ENCODE results near the gene SLC37A1.

The SLC37A1 gene

DNA sequence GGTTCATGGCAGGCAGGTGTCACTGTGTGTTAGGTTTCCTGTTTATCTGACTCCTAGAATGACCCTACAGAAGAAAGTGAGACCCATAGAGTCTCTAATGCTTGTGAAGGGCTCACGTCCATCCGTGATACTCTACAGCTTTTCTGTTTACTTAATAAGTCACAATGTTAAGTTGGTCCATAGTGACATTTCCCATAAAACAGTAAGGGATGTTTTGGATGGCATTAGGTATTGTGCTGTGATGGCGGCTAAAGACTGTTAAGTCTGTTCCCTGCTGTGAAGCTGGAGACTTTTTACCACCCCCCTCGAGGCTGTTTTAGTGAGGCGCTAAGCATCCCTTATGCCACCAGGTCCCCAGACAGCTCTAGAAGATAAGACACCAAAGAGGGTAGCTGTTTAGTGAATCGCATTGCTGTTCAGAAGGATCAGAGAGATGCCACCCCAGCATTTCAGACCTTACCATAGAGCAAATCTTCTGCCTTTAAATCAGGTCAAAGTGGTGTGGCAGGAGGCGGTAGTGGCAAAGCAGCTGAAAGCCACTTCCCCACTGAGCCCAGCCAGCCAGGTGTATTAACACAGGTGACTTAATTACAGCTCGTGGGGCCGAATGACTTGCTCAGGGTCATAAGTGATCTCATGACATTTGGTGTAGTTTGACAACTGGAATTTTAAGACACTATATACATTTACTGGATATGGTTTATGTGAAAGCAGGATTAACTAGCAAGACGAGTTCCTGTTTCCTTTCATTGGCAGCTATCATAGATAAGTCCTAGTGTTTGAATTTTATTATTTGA lies 25.0 kb downstream of the SLC37A1 start:
- H3K4me3 ChIP-seq (ENCODE audit: low read depth, low read length) = no peak overlapping the region
- no peak for DNase-seq (ENCODE audit: low read depth)

DNA sequence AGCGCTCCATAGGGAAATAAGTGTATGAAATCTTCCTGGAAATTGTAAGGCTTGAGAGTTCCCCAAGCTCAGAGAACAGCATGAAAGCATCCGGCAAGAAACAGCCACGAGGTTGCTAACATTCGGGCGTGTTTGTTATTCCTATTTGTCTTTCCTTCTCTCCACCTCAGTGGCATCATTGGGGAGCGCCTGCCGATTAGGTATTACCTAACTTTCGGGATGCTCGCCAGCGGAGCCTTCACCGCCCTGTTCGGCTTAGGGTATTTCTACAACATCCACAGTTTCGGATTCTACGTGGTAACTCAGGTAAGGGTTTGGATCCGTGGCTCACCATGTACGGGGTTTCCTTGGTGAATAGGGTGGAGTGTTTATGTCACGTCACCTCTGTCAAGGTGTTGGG lies 25.7 kb downstream of the SLC37A1 start:
- no peak overlapping the region for H3K4me3 ChIP-seq (ENCODE audit: low read depth, low read length)

DNA sequence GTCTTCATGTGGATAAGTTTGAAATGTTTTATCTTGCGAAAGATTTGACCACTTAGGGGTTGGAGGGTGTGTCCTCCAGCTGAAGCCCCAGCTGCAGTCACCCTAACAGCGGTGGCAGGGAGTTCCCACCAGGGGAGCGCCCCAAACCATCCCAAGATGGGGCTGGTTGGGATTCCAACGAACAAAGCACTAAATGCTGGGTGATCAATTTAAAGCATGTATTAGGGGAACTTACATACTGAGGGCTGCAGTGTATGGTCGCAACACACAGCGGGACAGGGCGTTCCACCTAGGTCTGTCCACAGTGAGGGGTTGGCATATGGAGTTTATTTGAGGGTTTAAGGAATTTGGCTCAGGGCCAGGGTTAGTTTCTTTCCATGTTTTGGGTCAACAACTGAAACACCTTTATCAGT lies 26.3 kb downstream of the SLC37A1 start:
- no peak overlapping the region for H3K4me3 ChIP-seq (ENCODE audit: low read depth, low read length)
- DNase-seq (ENCODE audit: low read depth) = no peak

More for the DNA sequence above, 25.7 kb downstream of the SLC37A1 start:
- no peak for DNase-seq (ENCODE audit: low read depth)

DNA sequence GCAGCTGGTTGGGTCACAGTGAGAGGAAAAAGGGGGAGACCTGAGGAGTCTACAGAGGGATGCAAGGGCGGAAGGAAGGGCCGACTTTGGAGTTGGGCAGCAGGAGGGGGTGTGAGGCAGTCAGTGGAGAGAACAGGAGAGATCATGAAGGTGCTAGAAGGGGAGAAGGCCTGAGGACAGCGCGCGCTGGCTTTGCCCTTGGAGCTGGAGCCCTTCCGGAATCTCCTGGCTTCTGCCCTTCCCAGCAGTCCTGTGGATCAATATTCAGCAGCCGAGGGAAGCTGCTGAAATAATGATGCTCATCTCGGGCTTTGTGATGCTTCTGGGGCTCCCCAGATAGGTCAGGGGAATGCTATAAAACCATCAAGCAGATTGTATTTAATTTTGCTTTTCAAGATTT lies 26.7 kb downstream of the SLC37A1 start:
- DNase-seq (ENCODE audit: low read depth) = no peak
- H3K4me3 ChIP-seq (ENCODE audit: low read depth, low read length) = no peak overlapping the region

DNA sequence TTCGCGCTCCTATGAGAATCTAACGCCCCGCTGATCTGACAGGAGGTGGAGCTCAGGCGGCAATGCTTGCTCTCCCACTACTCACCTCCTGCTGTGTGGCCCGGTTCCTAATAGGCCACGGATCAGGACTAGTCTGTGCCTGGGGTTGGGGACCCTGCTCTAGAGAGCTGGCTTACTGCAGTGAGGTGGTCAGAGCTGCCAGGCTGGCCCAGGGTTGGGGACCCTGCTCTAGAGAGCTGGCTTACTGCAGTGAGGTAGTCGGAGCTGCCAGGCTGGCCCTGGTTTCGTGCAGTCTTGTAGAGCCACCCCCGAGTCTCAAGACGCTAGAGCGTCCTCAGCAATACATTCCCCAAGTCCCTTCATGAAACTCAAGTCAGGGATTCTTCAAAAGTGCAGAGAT lies 27.5 kb downstream of the SLC37A1 start:
- DNase-seq (ENCODE audit: low read depth) = no peak
- no peak overlapping the region for H3K4me3 ChIP-seq (ENCODE audit: low read depth, low read length)

DNA sequence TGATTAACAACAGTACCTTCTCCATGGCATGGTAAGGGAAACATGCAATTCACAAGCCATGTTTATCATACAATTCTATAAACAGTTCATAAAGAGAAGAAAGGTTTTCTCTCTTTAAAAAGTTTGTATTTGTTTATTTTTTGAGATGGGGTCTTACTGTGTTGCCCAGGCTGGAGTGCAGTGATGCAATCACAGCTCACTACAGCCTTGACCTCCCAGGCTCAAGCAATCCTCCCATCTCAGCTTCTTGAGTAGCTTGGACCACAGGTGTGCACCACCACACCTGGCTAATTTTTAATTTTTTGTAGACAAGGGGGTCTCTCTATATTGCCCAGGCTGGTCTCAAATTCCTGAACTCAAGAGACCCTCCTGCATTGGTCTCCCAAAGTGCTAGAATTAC lies 28.0 kb downstream of the SLC37A1 start:
- no peak for DNase-seq (ENCODE audit: low read depth)
- H3K4me3 ChIP-seq (ENCODE audit: low read depth, low read length) = no peak overlapping the region

DNA sequence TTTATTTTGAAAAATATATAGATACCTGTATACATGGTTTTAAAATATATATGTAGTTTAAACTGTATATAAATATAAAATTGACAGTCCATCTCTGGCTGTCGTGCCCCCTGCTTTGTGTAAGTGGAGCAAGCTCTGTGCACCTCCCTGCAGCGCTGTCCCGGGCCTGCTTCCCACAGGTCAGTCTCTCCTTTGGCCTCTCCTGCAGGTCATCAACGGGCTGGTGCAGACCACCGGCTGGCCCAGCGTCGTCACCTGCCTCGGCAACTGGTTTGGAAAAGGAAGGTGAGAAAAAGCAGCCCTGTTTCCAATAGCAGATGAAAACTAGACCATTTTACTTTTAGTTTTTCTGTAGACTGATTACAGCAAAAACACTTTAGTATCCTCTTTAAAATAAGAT lies 28.5 kb downstream of the SLC37A1 start:
- no peak for DNase-seq (ENCODE audit: low read depth)
- H3K4me3 ChIP-seq (ENCODE audit: low read depth, low read length) = no peak overlapping the region

DNA sequence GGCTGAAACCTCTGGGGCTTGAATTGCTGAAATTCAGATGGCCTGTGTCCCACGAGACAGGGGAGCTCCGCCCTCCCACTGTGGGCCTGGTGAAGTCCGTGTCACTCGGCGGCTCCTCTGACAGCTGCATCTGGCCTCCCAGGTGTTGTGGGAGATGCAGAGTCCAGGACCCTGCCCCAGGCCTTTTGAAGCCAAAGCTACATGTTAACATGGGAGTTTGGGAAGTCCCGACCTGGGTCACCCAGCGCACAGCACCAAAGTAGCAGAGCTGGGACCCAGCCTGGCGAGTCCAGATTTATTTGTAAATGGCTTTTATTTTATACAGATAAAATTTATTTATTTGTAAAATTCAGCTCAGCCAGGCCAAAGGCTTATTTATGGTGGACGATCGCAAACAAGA lies 28.9 kb downstream of the SLC37A1 start:
- DNase-seq (ENCODE audit: low read depth) = no peak
- no peak overlapping the region for H3K4me3 ChIP-seq (ENCODE audit: low read depth, low read length)

DNA sequence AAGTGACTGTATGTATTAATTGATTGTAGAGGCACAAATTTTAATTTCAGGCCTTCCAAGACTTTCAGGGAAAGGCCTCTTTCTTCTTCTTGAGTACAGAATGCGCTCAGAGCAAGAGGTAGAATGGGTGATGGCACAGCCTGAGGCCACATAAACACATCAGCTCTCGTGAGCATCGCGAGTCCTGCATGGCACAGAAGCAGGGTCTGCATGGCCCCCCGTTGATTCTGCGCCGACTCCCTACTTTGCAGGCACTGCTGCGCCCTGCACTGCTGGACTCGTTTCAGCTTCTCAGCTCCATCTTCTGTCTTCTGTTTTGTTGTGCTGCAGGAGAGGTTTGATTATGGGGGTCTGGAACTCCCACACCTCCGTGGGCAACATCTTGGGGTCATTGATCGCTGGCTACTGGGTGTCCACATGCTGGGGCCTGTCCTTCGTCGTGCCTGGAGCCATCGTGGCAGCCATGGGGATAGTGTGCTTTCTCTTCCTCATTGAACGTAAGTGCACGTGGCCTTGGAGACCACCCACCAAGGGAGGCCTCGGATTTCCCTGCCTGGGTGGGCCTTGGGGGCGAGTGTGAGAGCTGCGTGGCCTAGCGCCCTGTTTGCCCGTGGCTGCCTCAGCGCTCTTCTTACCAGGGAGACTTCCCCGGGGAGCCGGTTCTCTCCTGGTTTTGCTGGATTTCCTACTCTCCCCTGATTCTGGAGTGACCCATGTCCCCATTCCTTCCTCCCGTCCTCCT lies 29.6 kb downstream of the SLC37A1 start:
- H3K4me3 ChIP-seq (ENCODE audit: low read depth, low read length) = no peak overlapping the region
- DNase-seq (ENCODE audit: low read depth) = no peak

DNA sequence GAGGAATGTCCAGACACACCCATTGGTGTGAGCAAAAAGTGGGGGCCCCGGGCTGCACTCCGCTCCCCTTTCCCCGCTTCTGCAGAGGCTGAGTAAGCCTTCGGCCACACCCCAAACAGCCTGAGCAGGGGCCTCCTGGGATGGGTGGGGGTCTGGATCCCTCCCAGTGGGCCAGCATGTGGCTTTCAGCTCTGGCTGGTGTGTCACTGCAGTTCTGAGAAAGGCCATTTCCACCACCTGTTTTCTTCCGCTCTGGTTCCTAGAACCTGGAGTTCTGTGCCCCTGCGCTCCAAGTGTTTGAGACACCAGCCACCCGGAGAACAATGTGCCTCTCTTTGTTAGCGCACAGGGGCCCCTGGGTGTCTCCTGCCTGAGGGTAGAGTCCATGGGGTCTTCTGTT lies 30.9 kb downstream of the SLC37A1 start:
- no peak for DNase-seq (ENCODE audit: low read depth)
- H3K4me3 ChIP-seq (ENCODE audit: low read depth, low read length) = no peak overlapping the region

DNA sequence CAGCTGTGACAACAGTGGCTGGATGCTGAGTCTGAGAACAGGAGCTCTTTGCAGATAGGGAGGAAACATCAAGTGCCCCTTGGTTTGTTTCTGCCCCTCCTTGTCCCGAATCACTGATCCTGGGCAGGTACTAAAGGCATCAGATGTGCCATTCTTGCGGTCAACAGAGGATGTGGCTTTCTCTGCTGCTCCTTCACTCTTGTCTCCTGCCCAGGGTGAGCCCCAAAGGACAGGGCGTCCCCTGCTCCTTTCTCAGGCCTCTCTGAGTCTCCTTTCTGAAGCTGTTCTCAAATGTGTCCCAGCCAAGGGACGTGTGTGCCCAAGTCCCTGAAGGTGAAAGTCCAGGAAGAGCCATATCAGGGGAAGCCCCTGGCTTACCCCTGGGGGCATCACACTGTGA lies 31.7 kb downstream of the SLC37A1 start:
- no peak overlapping the region for H3K4me3 ChIP-seq (ENCODE audit: low read depth, low read length)
- DNase-seq (ENCODE audit: low read depth) = no peak

DNA sequence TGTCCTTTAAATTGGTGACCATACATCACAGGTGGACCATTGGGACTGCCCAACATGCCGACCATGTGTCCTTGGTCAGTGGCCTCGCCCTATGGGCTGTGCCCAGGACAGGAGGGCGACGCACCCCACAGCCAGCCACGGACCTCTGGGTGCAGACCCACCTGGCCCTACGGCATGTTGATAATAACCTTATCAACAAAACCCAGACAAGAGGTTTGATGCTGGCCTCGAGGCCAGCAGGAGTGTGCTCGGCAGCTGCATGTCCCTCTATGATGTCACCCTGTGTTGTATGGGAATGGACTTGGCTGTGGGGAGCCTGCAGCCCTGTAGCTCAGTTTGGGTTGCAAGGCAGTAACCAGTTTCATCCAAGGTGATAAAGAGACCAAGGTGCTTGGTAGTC lies 32.1 kb downstream of the SLC37A1 start:
- H3K4me3 ChIP-seq (ENCODE audit: low read depth, low read length) = no peak overlapping the region
- DNase-seq (ENCODE audit: low read depth) = no peak

DNA sequence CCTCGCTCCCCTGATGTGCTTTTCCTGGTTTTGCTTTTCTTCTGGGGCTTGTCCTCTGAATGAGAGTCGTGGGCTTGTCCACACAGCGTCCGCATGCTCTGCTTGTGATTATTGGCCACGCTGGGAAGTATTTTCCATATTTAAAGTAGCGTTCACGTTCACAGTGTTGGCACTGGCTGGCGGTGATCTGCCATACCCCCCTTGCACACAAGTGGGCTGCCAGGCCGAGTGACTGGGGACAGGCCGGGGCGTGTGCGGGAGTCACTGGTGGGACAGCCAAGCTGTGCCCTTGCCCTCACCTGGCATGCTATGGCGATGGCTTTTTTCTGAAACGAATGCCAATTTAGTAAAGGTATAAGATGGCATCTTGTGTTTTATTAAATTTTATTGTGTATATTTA lies 32.8 kb downstream of the SLC37A1 start:
- H3K4me3 ChIP-seq (ENCODE audit: low read depth, low read length) = no peak overlapping the region
- no peak for DNase-seq (ENCODE audit: low read depth)

DNA sequence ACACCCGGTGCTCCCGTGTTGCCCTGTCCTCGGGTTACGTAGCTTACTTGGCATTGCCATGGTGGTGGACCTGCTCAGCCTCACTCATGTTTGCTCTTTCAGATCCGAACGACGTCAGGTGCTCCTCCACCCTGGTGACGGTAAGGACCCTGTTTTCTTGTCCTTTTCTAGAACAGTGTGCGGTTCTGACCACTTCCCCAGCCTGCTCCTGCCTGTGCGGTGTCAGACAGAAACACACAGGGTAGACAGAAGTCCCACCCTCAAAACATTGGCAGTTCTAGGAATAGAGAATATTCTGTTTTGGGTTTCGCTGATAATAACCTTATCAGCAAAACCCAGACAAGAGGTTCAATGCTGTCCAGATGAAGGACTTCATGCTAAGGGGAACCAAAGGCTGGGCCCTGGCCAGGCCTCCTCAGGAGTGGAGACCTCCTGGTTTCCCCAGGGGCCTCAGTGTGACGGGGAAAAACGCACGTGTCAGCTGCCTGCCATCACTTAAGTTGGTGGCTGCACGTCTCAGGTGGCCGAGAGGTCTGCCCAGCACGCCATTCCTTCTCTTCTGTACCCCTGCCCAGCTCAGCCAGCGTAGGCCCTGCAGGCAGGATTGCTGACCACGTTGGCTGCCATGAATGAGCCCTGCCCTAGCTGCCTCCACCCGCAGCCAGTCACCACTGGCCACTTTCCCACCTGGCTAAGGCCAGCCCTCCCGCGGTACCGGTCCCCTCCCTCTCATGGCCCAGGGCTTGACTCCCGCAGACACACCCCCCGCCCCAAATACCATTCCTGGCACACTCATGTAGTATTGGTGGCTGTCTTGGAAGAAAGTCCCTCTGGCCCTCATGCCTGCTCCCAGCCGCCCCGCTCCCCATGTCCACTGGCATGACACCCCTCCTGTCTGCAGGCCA lies 33.6 kb downstream of the SLC37A1 start:
- H3K4me3 ChIP-seq (ENCODE audit: low read depth, low read length) = no peak overlapping the region
- no peak for DNase-seq (ENCODE audit: low read depth)

DNA sequence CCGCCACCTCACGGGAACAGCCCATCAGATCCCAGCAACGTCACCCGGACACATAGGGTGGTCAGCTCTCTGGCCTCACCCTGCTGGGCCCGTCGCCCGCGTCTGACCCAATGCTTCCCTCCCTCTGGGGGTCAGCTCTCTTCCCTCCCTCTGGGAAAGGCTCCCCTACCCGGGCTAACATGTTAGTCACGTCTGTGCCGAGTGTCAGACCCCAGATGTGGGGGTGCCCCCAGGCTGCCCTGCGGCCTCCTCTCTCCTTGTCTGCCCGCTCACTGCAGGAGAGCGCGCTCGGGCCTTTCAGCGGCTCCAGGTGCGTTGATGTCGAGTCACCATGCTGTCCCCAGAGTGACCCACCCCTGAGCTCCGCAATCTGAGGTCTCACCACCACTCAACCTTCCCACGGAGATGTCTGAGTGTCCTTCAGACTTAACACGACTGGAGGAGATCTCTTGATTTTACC lies 34.3 kb downstream of the SLC37A1 start:
- H3K4me3 ChIP-seq (ENCODE audit: low read depth, low read length) = no peak overlapping the region
- no peak for DNase-seq (ENCODE audit: low read depth)

DNA sequence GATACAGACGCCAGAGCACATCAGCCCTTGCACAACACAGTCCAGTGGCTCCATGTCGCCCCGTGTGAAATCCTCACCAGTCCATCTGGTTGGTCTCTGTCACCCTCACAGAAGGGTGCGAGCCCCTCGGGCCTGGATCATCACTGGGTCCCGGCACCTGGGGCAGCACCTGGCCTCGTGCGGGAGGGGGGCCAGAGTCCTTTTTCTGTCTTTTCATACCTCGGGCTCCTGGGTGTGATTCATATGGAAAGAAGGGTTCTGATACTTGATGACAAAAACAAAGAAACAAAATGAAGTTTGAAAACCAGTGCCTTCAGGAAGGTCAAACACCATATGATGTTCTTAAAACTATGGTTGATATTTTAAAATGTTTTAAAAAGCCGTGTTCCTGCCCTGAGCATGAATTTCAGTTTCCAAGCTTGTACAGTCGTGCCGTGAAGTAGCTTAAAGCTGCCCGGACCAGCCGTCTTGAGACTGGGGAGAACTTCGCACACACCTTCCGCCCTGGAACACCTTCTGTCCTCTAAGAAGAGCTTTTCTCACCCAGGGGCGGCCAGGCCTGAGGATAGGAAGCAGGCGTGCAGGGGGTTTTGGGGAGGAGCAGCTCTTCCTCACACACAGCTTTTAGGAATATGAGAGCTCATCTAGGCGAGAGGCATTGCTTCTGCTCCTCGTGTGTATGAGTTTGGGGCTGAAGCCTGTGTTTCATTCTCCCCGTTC lies 35.2 kb downstream of the SLC37A1 start:
- no peak for DNase-seq (ENCODE audit: low read depth)
- no peak overlapping the region for H3K4me3 ChIP-seq (ENCODE audit: low read depth, low read length)

DNA sequence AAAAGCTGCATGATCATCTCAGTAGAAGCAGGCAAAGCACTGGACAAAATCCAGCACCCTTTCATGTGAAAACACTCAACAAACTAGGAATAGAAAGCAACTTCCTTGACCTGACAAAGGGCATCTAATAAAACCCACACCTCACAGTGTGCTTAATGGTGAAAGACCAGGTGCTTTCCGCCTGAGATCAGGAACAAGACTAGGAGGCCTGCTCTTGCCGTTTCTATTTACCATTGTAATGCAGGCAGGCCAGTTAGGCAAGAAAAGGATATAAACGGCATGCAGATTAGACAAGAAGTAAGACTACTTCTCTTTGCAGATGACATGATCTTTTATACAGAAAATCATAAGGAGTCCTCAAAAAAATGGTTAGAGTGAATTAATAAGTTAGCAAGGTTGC lies 37.2 kb downstream of the SLC37A1 start:
- H3K4me3 ChIP-seq (ENCODE audit: low read depth, low read length) = no peak overlapping the region
- no peak for DNase-seq (ENCODE audit: low read depth)

DNA sequence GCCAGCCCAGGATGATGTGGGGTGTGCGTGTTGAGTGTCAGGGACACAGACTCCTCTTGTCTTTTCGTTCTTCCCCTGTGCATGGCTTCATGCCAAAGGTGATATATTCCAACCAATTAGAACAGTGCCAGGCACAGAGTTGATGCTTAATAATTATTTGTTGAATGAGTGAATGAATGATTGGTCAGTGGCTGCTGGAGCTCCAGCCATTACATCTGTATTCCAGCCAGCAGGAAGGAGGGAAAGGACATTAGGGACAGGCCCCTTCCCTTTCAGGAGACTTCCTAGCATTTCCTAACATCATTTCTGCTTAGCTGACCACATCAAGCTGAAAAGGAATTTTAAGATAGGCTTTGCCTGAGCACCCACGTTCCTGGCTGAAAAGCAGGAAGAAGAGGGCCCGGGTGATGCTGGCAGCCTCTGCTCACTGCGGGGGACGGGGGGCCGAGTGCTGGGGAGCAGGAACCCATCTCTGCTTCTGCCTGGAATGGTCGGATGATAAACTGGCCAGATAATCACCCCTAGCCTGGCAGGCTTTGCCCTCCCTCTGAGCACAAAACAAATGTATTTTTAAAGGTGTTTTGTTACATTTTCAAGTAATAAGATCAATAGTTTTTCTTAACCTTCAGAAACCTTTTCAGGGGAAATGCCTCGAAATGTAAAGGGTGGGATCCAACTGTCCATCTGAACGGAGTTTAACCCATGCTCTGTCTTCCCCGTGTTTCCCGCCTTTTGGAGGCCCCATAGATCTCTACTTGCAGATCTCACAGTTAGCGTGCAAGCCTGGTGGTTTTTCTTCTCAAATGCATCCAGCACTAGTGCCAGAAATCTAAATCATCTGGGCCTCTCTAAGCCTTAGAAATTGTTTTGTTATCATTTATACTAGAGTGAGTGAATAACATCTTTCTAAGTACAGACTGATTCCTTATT lies 39.0 kb downstream of the SLC37A1 start:
- no peak for DNase-seq (ENCODE audit: low read depth)
- H3K4me3 ChIP-seq (ENCODE audit: low read depth, low read length) = no peak overlapping the region

Data from skeletal muscle cell (primary cell).